GM12878 (cell line): ENCODE measurements around the gene UEVLD. TPM values are rescaled to one million over a fixed set of nuclear protein-coding genes. Genes with fewer than 3 reads are reported as not detected.

ENCODE experiments used
- ATAC-seq: fragments of 200-7000 bp; cut with Tn5 transposase; 3 replicates; pipeline ENCODE4 v1.9.1; 2020; ENCODE audit warnings: mild to moderate bottlenecking, moderate library complexity
- BruUV-seq: library from RNA; stranded (reverse); fragments of 400-500 nt; replicated peaks from 2 replicates; lab custom pipeline; 2021; lab: Mats Ljungman, UMichigan
- CTCF ChIA-PET: fragments of 300-600 bp; sonication (Branson Sonifier 250); formaldehyde crosslinking; extraction: SDS; loops from one replicate; lab custom pipeline; 2021; ENCODE audit warnings: inconsistent platforms; lab: Yijun Ruan, JAX
- POLR2A ChIA-PET: fragments of 350-600 bp; formaldehyde crosslinking; extraction: SDS; loops from one replicate; lab custom pipeline; 2021; ENCODE audit warnings: inconsistent platforms; lab: Charles Lee
- RAD21 ChIA-PET: fragments of 300-600 bp; sonication (Branson Sonifier 250); formaldehyde crosslinking; loops from one replicate; lab custom pipeline; 2023; ENCODE audit warnings: antibody characterized with exemption; ENCODE audit not compliant: unreplicated experiment; lab: Charles Lee
- SMC1A ChIA-PET: fragments of 300-600 bp; sonication (Branson Sonifier 250); formaldehyde crosslinking; loops from one replicate; lab custom pipeline; 2023; ENCODE audit not compliant: unreplicated experiment, uncharacterized antibody; lab: Charles Lee
- DNase-seq: peaks from one replicate; pipeline ENCODE4 v3.0.0-alpha.2; 2011; ENCODE audit warnings: low read depth, low spot score
- FAIRE-seq: peaks from 3 replicates; lab custom pipeline; 2011; peaks lifted over from hg19 to GRCh38; lab: Jason Lieb, UNC
- H2AFZ ChIP-seq: 2 replicates; pipeline ENCODE4 v1.6.0; 2011; ENCODE audit warnings: low read depth, low read length, control low read depth; ENCODE audit not compliant: control insufficient read depth
- H3K27ac ChIP-seq: 2 replicates; pipeline ENCODE4 v1.5.1; 2011; ENCODE audit warnings: control low read depth; ENCODE audit not compliant: control insufficient read depth, insufficient read depth
- H3K27me3 ChIP-seq, 2 experiments: replicated peaks in 1 of 2; 2 replicates each; pipeline versions ENCODE4 v1.6.0 to v1.6.1; 2011; ENCODE audit warnings: low read length in 1 of 2; ENCODE audit not compliant: control insufficient read depth in 2 of 2, insufficient read depth in 2 of 2
- H3K36me3 ChIP-seq, 2 experiments: 2 replicates each; pipeline ENCODE4 v1.5.1; 2011; ENCODE audit warnings: low read length in 1 of 2; ENCODE audit not compliant: control insufficient read depth in 2 of 2, insufficient read depth in 2 of 2
- H3K4me1 ChIP-seq: 2 replicates; pipeline ENCODE4 v1.6.1; 2011; ENCODE audit warnings: mild to moderate bottlenecking, low read length, moderate library complexity, mixed read lengths; ENCODE audit not compliant: control insufficient read depth, insufficient read depth
- H3K4me2 ChIP-seq: 2 replicates; pipeline ENCODE4 v1.6.0; 2011; ENCODE audit warnings: control low read depth; ENCODE audit not compliant: control insufficient read depth, insufficient read depth
- H3K4me3 ChIP-seq: fragments of 200-600 bp; sonication (generic); 2 replicates; pipeline ENCODE4 v1.5.1; 2016
- H3K79me2 ChIP-seq: 2 replicates; pipeline ENCODE4 v1.6.0; 2011; ENCODE audit warnings: low read length; ENCODE audit not compliant: control insufficient read depth, insufficient read depth
- H3K9ac ChIP-seq: 2 replicates; pipeline ENCODE4 v1.8.0; 2011; ENCODE audit warnings: low read length, control low read depth, mixed read lengths; ENCODE audit not compliant: control insufficient read depth, insufficient read depth
- H3K9me3 ChIP-seq: replicated peaks from 3 replicates; pipeline ENCODE4 v1.5.1; 2011; ENCODE audit warnings: mild to moderate bottlenecking, low read length; ENCODE audit not compliant: control insufficient read depth, insufficient read depth
- H4K20me1 ChIP-seq: 2 replicates; pipeline ENCODE4 v1.6.0; 2011; ENCODE audit not compliant: control insufficient read depth, insufficient read depth
- ATF7 ChIP-seq: fragments of 450-650 bp; IDR thresholded peaks from 2 replicates; pipeline ENCODE4 v1.6.1; 2016; ENCODE audit warnings: low read depth, mild to moderate bottlenecking
- BHLHE40 ChIP-seq, 2 experiments: fragments of 450-650 bp in 1 of 2; IDR thresholded peaks; 2 replicates each; pipeline ENCODE4 v1.6.1; 2011 to 2017; ENCODE audit warnings: low read depth in 2 of 2, borderline replicate concordance in 1 of 2, improper control_type of control experiment in 1 of 2, low read length in 1 of 2, mild to moderate bottlenecking in 1 of 2
- CBX5 ChIP-seq: sonication (generic); IDR thresholded peaks from 2 replicates; pipeline ENCODE4 v1.6.1; 2016; ENCODE audit warnings: low read depth, moderate library complexity, mild to moderate bottlenecking, inconsistent platforms
- KDM1A ChIP-seq: fragments of 200-600 bp; sonication (generic); IDR thresholded peaks from 2 replicates; pipeline ENCODE4 v1.6.1; 2016; ENCODE audit warnings: borderline replicate concordance
- MXI1 ChIP-seq: fragments of 150-350 bp; IDR thresholded peaks from 2 replicates; pipeline ENCODE4 v1.6.1; 2011; ENCODE audit warnings: low read depth, mild to moderate bottlenecking, inconsistent platforms, low read length, improper control_type of control experiment
- SP1 ChIP-seq: IDR thresholded peaks from one replicate; pipeline ENCODE4 v1.6.1; 2011; ENCODE audit warnings: low read depth, low read length
- YY1 ChIP-seq: IDR thresholded peaks from 2 replicates; pipeline ENCODE4 v1.6.1; 2011; ENCODE audit warnings: low read depth, mild to moderate bottlenecking, low read length
- WGBS: methylation state at CpG from one replicate; pipeline ENCODE4 v1.1.6; 2016; ENCODE audit warnings: low lambda C conversion rate; ENCODE audit not compliant: insufficient replicate concordance, insufficient coverage; ENCODE audit errors: missing lambda C conversion rate; 5-methylcytosine and 5-hydroxymethylcytosine counted together
- in situ Hi-C: fragments of 300-500 bp; cut with MboI; formaldehyde crosslinking; loops from 9 replicates; pipeline ENCODE4 v1.14.3; 2018; ENCODE audit warnings: mixed read lengths
- intact Hi-C: fragments of 100-400 bp; cut with micrococcal nuclease; formaldehyde crosslinking; loops from one replicate; pipeline ENCODE4 v1.14.2; 2022; ENCODE audit not compliant: unreplicated experiment
- polyA plus RNA-seq, 11 experiments: library from polyadenylated mRNA; depleted of rRNA in 4 of 11; unstranded in 6 of 11; stranded (reverse) in 5 of 11; fragments of >200 nt; fragmentation: Nextera tagmentation in 4 of 11; fragmentation: Illumina TruSeq in 1 of 11; extraction: Ambion mirVana in 4 of 11; extraction: Trizol in 1 of 11; gene quantifications; 1 replicate in 1 of 11; 2 replicates in 10 of 11; pipeline versions ENCODE4 v1.2.1 to v1.2.3, GENCODE V29; 2011 to 2016; ENCODE audit warnings: inconsistent platforms in 2 of 11, missing spikeins in 2 of 11, low read depth in 1 of 11
- total RNA-seq, 4 experiments: library from RNA; depleted of rRNA in 3 of 4; stranded (reverse); fragments of >200 nt in 3 of 4; fragmentation: Illumina TruSeq in 1 of 4; extraction: Trizol in 1 of 4; gene quantifications; 2 replicates each; pipeline versions ENCODE4 v1.2.1 to v1.2.3, GENCODE V29; 2013 to 2021

Gene UEVLD
- total and polyA plus RNA-seq, 10 of the 15 experiments (the other 5 are each of a cell fraction or from before 2014, with no cell fraction given), result 6.5 to 16.3 (median 13.4) TPM

GRCh38 chr11:18632841-18633240 lies 44.3 kb upstream of the UEVLD start:
- in situ Hi-C loops, result no loop called here
- ATAC-seq, result no peak
- 0% methylated on average over 2 of the region's 2 CpGs for WGBS
- H3K4me2 ChIP-seq, result peak overlapping the region; percentile 81
- peak overlapping the region; percentile 99 for H3K4me3 ChIP-seq
- H4K20me1 ChIP-seq, result no peaks in the 10 kb centered on the region
- H3K79me2 ChIP-seq, result peaks cover 39% of the 10 kb centered on the region
- FAIRE-seq, result no peak
- BruUV-seq, result no TSS peak
- ChIA-PET CTCF (interaction anchor here (0.6 to 6.9 kb wide), 11 partner anchors 9 to 483 kb away, joined by 3 to 80 read pairs (median 9); partner anchors contain the start of gene UEVLD), POLR2A (interaction anchor here (0.5 to 3.5 kb wide), 15 partner anchors 9 to 349 kb away, joined by 3 to 28 read pairs (median 6); partner anchors contain the start of genes HPS5, TSG101 and UEVLD), SMC1A (interaction anchor here (0.7 to 11.1 kb wide), 21 partner anchors 15 to 389 kb away, joined by 3 to 188 read pairs (median 4); partner anchors contain the start of genes LDHA and UEVLD), RAD21 (interaction anchor here (1.0 to 5.5 kb wide), 15 partner anchors 16 to 312 kb away, joined by 3 to 77 read pairs (median 6); partner anchors contain the start of genes LDHA, TSG101 and UEVLD)
- no peak overlapping the region for H3K9ac ChIP-seq
- DNase-seq, result no peak
- intact Hi-C loops, result loop anchor here (5.0 to 10.0 kb wide), 4 partner anchors 46 to 308 kb away; partner anchors contain the start of genes GTF2H1, HPS5, TSG101 and UEVLD
- H3K9me3 ChIP-seq, result no peaks in the 10 kb centered on the region
- no peak overlapping the region for H2AFZ ChIP-seq
- no peaks in the 10 kb centered on the region for H3K36me3 ChIP-seq
- H3K4me1 ChIP-seq, result peaks cover 7% of the 10 kb centered on the region
- H3K27me3 ChIP-seq, result no peaks in the 10 kb centered on the region
- TF ChIP-seq BHLHE40 (IDR thresholded peaks at IDR 0.05; ENCODE audit: borderline replicate concordance in 1 of 2, low read depth in 2 of 2, low read length in 1 of 2), result 0 out of 4 replicates have a peak, but pooled peaks of 1 of the 2 experiments have one; percentile 2
- no peak for TF ChIP-seq ATF7
- TF ChIP-seq CBX5, result no peak
- no peak for TF ChIP-seq KDM1A
- TF ChIP-seq YY1, result no peak
- no peak for TF ChIP-seq MXI1
- TF ChIP-seq SP1, result no peak
- no peak overlapping the region for H3K27ac ChIP-seq
